Fibroblast of lung (primary cell): ENCODE results near the gene KIF26B. TPM values are rescaled to one million over a fixed set of nuclear protein-coding genes. Genes with fewer than 3 reads are reported as not detected.

Experiments used
- DNase-seq, 2 donors: peaks; one replicate each; pipeline versions ENCODE4 v3.0.0 to v3.0.0-alpha.2; 2010; ENCODE audit warnings: low read depth in 2 of 2
- H2AFZ ChIP-seq: 2 replicates; pipeline ENCODE4 v1.5.1; 2012; ENCODE audit warnings: low read length, control low read depth, inconsistent platforms
- H3K27ac ChIP-seq: 2 replicates; pipeline ENCODE4 v1.5.1; 2011; ENCODE audit warnings: low read length, control low read depth; ENCODE audit not compliant: insufficient read depth
- H3K27me3 ChIP-seq: 2 replicates; pipeline ENCODE4 v1.5.1; 2011; ENCODE audit warnings: mild to moderate bottlenecking, low read length; ENCODE audit not compliant: control insufficient read depth, insufficient read depth
- H3K36me3 ChIP-seq: 2 replicates; pipeline ENCODE4 v1.5.1; 2011; ENCODE audit warnings: low read length; ENCODE audit not compliant: control insufficient read depth, insufficient read depth
- H3K4me1 ChIP-seq: 2 replicates; pipeline ENCODE4 v1.5.1; 2011; ENCODE audit warnings: low read length; ENCODE audit not compliant: control insufficient read depth, insufficient read depth; ENCODE audit errors: extremely low read depth
- H3K4me2 ChIP-seq: 2 replicates; pipeline ENCODE4 v1.5.1; 2011; ENCODE audit warnings: low read length, control low read depth; ENCODE audit not compliant: insufficient read depth; ENCODE audit errors: extremely low read depth
- H3K4me3 ChIP-seq, 4 experiments: fragments of 200-600 bp in 1 of 4; sonication (generic) in 1 of 4; replicated peaks in 1 of 4; 2 replicates each; pipeline ENCODE4 v1.5.1; 2011 to 2016; ENCODE audit warnings: low read length in 4 of 4, low read depth in 3 of 4, mild to moderate bottlenecking in 3 of 4, control low read depth in 2 of 4, inconsistent platforms in 1 of 4, mixed read lengths in 1 of 4; ENCODE audit not compliant: insufficient read depth in 1 of 4; ENCODE audit errors: control extremely low read depth in 1 of 4
- H3K79me2 ChIP-seq: 2 replicates; pipeline ENCODE4 v1.5.1; 2012; ENCODE audit warnings: mild to moderate bottlenecking, low read length, inconsistent platforms; ENCODE audit not compliant: control insufficient read depth, insufficient read depth
- H3K9ac ChIP-seq: 2 replicates; pipeline ENCODE4 v1.5.1; 2011; ENCODE audit warnings: mild to moderate bottlenecking, low read length, control low read depth; ENCODE audit not compliant: insufficient read depth
- H3K9me3 ChIP-seq: 2 replicates; pipeline ENCODE4 v1.5.1; 2012; ENCODE audit warnings: low read depth, low read length; ENCODE audit not compliant: control insufficient read depth, insufficient read depth
- H4K20me1 ChIP-seq: 2 replicates; pipeline ENCODE4 v1.5.1; 2011; ENCODE audit warnings: low read length; ENCODE audit not compliant: control insufficient read depth, insufficient read depth; ENCODE audit errors: extremely low read depth
- CTCF ChIP-seq, 2 donors: IDR thresholded peaks in 1 of 2; conservative IDR thresholded peaks in 1 of 2; 1 replicate in 1 of 2; 2 replicates in 1 of 2; pipeline ENCODE4 v1.5.1; 2011 to 2012; ENCODE audit warnings: low read length in 2 of 2, control low read depth in 1 of 2, inconsistent platforms in 1 of 2, low read depth in 1 of 2, mild to moderate bottlenecking in 1 of 2
- EZH2 ChIP-seq: IDR thresholded peaks from 2 replicates; pipeline ENCODE4 v1.5.1; 2012; ENCODE audit warnings: low read length, control low read depth, mild to moderate bottlenecking; ENCODE audit errors: missing control alignments
- polyA plus RNA-seq, 2 donors: library from polyadenylated mRNA; depleted of rRNA in 1 of 2; stranded (reverse) in 1 of 2; unstranded in 1 of 2; fragments of >200 nt; gene quantifications; 2 replicates each; pipeline ENCODE4 v1.2.1, GENCODE V29; 2011 to 2012; ENCODE audit warnings: missing spikeins in 1 of 2
- total RNA-seq: library from RNA; depleted of rRNA; stranded (reverse); fragments of >200 nt; gene quantifications from 2 replicates; pipeline ENCODE4 v1.2.1, GENCODE V29; 2014

KIF26B gene
- total and polyA plus RNA-seq, 2 donors (not counting 1 experiment from before 2014, with no cell fraction given) = 5.3 to 6.1 TPM

GRCh38 chr1:245493029-245493428 lies 338.2 kb downstream of the KIF26B start:
- H3K9ac ChIP-seq = no peak overlapping the region
- H3K9me3 ChIP-seq = no peaks in the 10 kb centered on the region
- no peak overlapping the region for H2AFZ ChIP-seq
- no peaks in the 10 kb centered on the region for H3K4me1 ChIP-seq
- no peak overlapping the region for H3K27ac ChIP-seq
- no peaks in the 10 kb centered on the region for H4K20me1 ChIP-seq
- DNase-seq = no peak
- TF ChIP-seq CTCF (conservative IDR thresholded peaks at IDR 0.05 in 1 of 2, IDR thresholded peaks at IDR 0.05 in 1 of 2; ENCODE audit: low read depth in 1 of 2, low read length in 2 of 2) (peak in 1 of 2 donors; percentile 21), EZH2 (no peak)
- H3K79me2 ChIP-seq = no peaks in the 10 kb centered on the region
- H3K36me3 ChIP-seq = no peaks in the 10 kb centered on the region
- H3K4me2 ChIP-seq = no peak overlapping the region
- H3K27me3 ChIP-seq = no peaks in the 10 kb centered on the region
- no peak overlapping the region for H3K4me3 ChIP-seq

GRCh38 chr1:245495681-245496080 lies 340.9 kb downstream of the KIF26B start:
- Histone ChIP-seq H3K9ac (no peak overlapping the region), H2AFZ (no peak overlapping the region), H3K9me3 (no peaks in the 10 kb centered on the region), H3K79me2 (no peaks in the 10 kb centered on the region), H4K20me1 (no peaks in the 10 kb centered on the region), H3K27me3 (no peaks in the 10 kb centered on the region), H3K4me2 (no peak overlapping the region), H3K27ac (no peak overlapping the region), H3K36me3 (no peaks in the 10 kb centered on the region), H3K4me1 (no peaks in the 10 kb centered on the region), H3K4me3 (no peak overlapping the region)
- TF ChIP-seq CTCF (conservative IDR thresholded peaks at IDR 0.05 in 1 of 2, IDR thresholded peaks at IDR 0.05 in 1 of 2; ENCODE audit: low read depth in 1 of 2, low read length in 2 of 2) (no peak), EZH2 (no peak)
- DNase-seq = no peak

- H3K4me2 ChIP-seq = no peak overlapping the region
- H2AFZ ChIP-seq = no peak overlapping the region
- H3K36me3 ChIP-seq = no peaks in the 10 kb centered on the region
- H3K27ac ChIP-seq = no peak overlapping the region
- no peaks in the 10 kb centered on the region for H3K27me3 ChIP-seq
- DNase-seq = peak; percentile 88 to 94
- no peaks in the 10 kb centered on the region for H3K79me2 ChIP-seq
- H3K9me3 ChIP-seq = no peaks in the 10 kb centered on the region
- H3K4me3 ChIP-seq = no peak overlapping the region
- TF ChIP-seq EZH2 (no peak), CTCF (conservative IDR thresholded peaks at IDR 0.05 in 1 of 2, IDR thresholded peaks at IDR 0.05 in 1 of 2; ENCODE audit: low read depth in 1 of 2, low read length in 2 of 2) (peak in 1 of 2 donors; percentile 23)
- no peak overlapping the region for H3K9ac ChIP-seq
- no peaks in the 10 kb centered on the region for H4K20me1 ChIP-seq
- H3K4me1 ChIP-seq = no peaks in the 10 kb centered on the region
These were observed 345.8 kb downstream of the KIF26B start for GRCh38 chr1:245500546-245500945.
